Globus pallidus (tissue), 1 donor: ENCODE results near the gene ZDHHC12.

Experiments used
- DNase-seq: peaks from one replicate; pipeline ENCODE4 v3.0.0-alpha.2; 2015; ENCODE audit warnings: low spot score

ZDHHC12 gene, protein sequence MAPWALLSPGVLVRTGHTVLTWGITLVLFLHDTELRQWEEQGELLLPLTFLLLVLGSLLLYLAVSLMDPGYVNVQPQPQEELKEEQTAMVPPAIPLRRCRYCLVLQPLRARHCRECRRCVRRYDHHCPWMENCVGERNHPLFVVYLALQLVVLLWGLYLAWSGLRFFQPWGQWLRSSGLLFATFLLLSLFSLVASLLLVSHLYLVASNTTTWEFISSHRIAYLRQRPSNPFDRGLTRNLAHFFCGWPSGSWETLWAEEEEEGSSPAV

DNA sequence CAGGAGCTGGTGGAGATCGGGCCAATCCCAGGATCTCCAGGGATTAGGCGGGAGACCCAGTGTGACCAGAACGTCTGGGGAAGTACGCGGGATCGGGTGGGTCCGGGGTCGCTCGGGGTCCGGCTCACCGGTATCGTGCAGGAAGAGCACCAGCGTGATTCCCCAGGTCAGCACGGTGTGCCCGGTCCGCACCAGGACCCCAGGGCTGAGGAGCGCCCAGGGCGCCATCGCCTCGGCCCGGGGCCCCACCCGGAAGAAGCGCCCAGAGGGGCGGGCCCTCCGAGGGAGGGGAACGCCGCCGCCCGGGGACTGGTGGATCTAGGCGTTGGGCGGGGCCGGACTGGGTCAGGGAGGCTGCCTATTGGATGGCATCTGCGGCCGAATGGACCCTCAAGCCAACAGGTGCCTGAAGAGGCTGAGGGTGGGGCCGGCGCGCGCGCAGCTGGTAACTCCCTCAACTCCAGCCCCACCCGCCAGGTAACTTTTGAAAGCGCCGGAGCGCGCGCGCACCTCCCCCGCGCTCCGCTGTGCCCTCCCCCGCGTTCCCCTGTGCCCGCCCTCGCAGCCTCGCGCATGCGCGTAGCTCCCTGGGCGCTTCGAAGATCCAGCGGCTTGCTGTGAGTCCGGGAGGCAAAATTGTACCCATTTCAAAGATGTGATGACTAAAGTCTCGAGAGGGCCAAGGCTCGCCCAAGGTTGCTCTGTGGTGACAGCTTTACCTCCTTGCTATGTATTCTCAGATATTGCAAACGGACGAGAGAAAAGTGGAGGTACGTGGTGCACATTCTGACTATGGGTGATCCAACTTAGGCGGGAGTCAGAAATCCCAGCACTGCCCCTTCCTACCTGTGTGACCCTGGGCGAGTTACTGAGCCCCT lies at the start of gene ZDHHC12:
Gene ZDHHC12, minus strand, starts transcription at position 262 of the 878 bp plus-strand sequence. Its CDS starts 34 bp downstream, at position 228.
- DNase-seq, result peak; percentile 85

DNA sequence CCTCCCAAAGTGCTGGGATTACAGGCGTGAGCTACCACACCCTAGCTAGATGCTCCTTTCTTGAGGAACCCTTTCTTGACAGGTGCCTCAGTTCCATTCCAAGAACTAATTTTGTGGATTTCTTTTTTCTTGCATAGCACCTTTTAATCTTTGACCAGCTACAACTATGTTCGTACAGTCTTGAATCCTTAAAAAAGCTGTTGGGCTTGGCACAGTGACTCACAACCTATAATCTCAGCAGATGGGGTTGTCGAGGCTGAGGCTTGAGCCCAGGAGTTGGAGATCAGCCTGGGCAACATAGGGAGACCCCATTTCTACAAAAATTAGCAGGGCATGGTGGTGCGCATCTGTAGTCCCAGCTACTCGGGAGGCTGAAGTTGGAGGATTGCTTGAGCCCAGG lies 49.1 kb upstream of the ZDHHC12 start:
- no peak for DNase-seq

DNA sequence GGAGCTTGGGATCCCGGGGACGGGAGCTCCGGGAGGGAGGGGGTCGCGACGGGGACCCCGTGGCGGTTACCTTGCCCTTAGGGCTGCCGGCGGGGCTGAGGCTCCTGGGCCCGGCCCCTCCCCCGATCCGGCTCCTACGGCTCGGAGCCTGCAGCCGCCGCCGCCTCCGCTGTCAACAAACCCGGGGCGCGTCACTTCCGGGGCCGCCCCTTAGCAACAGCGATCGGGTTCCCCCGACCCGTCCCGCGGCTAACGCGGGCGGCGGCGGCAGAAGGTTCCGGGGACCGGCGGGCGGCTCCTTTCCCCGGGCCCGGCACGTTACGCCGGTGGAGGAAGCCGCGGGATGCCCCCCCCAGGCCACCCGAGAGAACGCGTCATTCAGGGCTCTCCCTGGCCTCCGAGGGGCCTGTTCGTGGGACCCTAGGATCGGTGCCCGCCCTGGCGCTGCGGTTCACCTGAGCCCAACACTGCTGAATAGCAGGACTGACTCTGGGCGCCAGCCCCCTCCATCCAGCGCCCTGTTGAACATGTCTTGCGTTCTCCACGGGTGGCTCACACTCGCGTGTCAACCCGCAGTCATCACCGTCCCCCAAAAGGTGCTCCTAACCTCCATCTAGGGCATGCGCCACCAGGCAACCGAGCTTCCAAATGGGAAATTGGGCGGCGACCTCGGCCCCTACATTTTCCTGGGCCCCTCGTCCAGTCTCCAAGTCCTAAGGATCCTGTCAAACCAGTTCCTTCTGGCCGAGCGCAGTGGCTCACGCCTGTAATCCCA lies 48.0 kb upstream of the ZDHHC12 start, which contains the start of gene ZER1:
Gene ZER1, minus strand, starts transcription at position 183 of the 775 bp plus-strand sequence. CDS start 16,362 bp downstream, outside the sequence.
- DNase-seq, result peak; percentile 90

DNA sequence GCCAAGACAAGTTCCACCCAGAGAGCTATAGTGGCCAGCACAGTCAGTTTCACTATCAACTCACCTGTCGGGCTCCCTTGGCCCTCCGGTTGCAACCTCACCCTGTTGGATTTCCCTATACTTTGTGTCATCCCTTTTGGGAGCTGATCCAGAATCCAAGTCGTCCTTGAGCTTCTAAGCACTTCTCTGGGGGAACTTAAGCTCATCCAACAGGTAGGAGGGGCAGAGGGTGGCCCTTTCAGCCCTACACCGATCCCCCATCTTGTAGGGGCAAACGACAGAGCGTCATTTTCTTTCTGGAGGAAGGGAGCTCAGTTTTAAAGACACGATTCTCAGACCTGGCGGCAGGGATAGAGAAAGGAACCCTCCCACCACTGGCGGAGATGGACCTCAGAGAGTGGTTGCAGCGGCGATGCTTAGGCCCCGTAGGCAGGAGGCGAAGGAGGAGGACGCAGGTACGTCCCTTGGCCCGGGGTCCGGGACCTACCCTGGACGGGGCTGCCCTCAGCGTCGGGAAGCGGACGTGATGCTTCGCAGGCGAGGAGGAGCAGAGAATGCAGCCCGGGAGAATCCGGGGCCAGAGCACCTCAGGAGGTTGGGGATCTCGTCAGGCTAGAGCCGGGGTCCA lies 47.3 kb upstream of the ZDHHC12 start:
- DNase-seq, result no peak

DNA sequence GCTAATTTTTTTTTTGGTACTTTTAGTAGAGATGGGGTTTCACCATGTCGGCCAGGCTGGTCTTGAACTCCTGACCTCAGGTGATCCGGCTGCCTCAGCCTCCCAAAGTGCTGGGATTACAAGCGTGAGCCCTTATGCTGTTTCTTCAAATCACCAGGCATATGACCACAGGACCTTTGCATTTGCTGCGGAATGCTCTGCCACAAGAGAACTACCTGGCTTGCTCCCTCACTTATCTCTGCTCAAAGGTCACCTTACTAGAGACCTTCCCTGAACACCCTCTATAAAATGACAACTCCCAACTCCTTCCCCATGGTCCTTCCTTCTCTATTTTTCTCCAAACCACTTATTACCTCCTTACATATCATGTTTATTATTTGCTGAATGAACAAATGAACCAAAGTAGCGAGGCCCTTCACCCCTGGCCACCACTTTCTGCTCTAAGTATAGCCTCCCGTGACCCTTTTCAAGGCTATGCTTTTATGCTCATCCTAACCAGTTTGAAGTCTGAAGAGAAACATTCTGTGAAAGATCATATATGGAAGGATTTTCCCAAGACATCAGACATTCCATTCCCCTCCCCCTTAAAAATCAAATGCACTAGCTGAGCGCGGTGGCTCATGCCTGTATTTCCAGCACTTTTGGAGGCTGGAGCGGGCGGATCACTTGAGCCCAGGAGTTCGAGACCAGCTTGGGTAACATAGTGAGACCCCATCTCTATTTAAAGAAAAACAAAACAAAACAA lies 46.5 kb upstream of the ZDHHC12 start:
- DNase-seq, result no peak

DNA sequence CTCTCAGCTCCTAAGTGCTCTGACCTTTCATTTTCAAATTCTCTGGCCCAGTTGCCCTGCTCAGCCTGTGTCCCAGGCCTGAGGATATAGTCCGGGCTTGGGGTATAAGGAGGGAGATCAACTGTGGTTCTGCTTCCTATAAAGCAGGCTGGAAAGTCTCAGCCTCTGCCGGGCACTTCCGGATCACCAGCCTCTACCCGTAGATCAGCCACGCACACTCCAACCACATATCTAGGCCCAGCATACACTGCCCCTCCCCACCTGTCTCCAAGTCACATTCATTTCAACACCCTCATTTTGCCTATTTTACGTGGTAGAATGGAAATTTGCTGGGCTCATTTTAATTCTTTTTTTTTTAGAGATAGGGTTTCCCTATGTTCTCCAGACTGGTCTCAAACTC lies 44.7 kb upstream of the ZDHHC12 start:
- DNase-seq, result no peak

DNA sequence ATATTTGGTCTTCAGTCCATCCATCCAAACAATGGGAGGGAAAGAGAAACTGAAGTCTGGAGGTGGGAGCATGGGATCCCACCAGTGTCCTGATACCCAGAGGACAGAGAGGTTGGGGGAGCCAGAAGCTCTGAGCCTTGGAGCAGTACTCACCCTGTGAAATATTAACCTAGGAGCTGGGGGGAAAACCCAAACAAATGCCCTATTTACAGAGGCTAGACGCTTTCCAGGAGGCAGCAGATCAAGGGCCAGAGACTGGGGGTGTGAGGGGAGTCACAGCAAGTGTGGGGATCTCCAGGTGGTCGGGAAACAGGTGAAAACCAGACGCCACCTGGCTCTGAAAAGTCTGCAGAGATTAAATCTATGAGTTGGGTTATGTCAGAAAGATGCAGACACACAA lies 41.6 kb upstream of the ZDHHC12 start:
- no peak for DNase-seq

DNA sequence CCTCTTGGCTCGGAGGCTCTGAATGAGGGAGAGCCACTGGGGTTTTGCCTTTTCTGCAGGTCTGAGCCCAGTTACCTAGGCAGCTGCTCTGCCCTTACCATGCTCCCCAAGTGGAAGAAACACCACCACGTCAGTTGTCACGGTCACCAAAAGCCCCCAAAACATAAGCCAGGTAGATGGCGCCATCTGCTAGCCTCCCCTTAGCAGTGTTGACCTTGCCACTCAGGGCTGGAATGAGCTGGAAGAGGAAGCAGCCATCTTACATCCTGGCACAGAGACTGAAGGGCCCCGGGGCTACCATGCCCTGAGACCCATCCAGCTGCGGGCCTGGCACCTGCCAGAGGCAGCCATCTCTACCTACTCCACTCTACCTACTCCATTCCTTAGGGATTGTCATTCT lies 40.4 kb upstream of the ZDHHC12 start:
- DNase-seq, result no peak

DNA sequence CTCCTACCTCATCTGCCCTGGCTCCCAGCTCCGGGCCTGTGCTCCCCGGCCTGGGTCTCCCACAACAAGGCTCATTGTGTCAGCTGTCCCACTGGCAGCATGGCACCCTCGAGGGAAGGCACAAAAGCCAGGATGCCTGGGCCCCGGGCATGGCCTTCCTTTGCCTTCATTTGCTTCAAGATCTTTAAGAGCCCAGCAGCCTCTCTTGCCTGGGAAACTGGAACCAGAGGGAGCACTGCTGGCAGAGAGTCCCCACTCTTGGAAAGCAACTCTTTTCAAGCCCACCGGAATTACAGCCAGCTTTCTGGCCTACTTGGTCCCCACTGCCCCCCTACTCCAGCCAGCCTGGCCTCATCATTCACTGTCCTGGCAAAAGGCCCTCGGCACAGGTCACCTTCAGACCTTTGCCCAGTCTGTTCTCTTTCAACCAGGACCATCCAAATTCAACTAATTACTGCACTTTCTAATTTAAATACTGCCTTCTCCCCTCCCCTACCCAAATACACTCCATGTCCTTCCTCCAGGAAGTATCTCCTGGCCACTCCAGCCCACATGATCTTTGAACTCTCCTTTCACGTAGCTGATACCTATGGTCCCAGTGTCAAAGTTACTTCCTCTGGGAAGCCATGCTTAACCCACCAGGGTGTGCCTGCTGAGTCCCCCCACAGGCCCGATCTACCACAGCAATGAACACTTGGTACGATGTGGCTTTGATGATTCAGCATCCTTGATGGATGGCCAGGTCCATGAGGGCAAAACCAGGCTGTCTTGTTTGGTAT lies 38.9 kb upstream of the ZDHHC12 start:
- peak; percentile 15 for DNase-seq

DNA sequence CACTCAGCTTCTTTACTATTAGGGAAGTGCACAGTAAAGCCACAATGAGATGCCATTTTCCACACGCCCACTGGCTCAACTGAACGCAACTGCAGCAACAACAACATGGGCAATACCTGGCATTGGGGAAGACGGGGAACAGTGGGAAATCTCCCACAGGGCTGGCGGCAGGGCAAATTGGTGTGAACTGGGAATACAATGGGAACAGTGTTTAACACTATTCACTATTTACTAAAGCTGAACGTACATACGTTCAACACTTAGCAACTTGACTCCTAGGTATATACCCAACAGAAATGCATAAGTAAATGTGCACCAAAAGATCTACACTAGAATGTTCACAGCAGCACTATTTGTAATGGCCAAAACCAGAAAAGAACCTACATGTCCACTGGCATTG lies 33.7 kb upstream of the ZDHHC12 start:
- no peak for DNase-seq

DNA sequence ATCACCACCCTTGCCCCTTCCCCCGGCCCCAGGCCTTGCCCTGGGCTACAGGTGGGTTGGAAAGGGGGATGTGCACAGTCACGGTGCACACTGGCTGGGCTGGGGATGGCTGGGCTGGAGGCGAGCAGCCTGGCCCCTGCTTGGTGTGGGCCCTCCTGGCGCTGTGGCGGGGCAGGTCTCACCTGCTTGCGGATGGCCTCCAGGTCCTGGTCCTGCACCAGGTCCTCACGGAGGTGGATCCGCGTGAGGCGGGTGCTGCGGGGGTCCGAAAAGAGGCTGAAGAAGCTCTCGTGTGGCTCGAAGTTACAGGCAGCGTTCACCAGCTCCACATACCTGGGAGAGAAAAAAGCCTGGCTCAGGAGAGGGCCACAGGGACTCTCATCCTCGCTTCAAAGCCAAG lies 29.7 kb upstream of the ZDHHC12 start:
- no peak for DNase-seq

DNA sequence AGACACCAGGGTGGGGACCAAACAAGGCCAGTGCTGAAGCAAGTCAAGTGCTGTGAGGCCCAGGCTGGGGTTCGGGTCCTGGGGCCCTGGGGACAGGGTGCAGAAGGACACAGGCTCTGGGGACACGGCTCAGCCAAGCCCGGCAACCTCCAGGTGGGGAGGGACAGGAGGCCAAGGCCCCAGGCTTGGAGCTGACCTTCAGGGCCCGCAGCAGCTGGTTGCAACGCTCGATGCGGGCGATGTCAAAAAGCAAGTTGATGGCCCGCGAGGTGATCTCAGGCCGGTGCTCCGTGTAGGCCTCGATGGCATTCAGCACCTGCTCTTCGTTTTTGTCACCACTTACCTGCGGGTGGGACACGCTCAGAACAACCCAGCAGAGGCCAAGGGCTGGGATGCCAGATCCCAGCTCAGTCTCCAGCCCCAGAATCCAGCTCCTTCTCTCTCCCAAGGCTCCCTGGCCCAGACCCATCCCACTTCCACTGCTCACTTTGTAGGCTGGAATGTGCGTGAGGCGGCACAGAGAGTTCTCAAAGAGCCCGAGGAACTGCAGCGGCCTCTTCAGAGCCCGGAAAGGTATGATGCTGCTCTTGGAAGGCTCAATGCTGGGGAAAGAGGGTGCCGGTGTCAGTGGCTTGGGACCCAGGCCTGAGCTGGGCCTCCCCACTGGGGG lies 27.1 kb upstream of the ZDHHC12 start:
- DNase-seq, result no peak

DNA sequence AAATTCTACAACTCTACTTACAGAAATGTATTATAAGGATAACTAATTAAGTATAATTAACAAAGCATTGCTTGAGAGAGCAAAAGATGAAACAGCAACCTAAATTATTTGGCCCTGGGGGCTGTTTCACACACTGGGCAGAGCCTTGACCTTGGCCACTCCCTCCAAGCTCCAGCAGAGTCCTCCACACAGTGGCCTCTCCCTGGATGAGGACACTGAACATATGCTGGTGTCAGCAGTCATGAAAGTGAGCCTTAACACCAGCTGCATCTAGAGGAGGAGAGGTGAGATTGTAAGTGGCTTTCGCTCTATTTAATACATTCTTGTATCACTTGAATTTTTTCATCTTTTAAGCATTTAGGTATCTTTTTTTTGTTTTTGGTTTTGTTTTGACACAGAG lies 23.3 kb upstream of the ZDHHC12 start:
- no peak for DNase-seq

DNA sequence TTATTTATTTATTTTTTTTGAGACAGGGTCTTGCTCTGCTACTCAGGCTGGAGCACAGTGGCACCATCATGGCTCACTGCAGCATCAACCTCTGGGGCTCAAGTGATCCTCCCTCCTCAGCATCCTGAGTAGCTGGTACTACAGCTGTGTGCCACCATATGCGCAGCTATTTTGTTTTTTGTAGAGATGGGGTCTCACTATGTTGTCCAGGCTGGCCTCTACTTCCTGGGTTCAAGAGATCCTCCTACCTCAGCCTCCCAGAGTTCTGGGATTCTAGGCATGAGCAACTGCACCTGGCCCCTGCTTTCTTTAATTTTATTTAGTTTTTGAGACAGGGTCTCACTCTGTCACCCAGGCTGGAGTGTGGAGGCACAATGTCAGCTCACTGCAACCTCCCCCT lies 19.5 kb upstream of the ZDHHC12 start:
- DNase-seq, result no peak

DNA sequence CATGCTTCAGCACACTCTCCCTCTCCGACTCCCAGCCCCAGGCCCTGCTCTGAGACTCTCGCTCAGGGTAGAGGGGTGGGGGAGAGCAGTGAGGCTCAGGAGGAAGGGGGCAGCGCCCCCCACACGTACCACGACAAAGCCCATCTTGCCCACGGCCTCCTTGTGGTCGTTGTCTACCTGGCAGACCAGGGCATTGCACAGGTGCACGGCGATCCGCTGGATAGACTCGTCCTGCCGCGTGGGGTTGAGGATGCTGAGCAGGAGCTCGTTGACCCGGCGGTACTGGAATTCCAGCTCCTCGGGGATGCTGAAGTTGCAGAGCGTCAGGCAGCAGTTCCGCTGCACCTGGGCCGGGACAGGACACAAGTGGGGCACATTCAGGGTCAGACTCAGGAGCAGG lies 18.5 kb upstream of the ZDHHC12 start:
- no peak for DNase-seq

DNA sequence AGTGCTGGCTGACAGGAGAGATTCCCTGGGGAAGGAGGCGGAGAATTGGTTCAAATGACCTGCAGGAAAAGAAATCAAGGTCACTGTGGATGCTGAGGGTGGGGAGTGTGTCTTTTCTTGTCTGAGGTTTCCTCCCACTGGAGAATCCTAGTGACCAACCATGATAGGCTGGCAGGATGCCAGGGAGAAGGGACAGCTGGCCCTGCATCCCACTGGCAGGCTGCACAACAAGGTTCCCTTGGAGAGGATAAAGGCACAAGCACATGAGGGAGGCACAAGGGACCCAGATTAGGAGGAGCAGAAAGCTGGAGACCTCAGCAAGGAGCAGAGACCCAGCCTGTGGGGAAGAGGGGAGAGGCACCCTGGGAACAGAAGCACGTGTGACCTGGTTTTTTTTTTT lies 11.4 kb upstream of the ZDHHC12 start:
- DNase-seq, result peak; percentile 35

DNA sequence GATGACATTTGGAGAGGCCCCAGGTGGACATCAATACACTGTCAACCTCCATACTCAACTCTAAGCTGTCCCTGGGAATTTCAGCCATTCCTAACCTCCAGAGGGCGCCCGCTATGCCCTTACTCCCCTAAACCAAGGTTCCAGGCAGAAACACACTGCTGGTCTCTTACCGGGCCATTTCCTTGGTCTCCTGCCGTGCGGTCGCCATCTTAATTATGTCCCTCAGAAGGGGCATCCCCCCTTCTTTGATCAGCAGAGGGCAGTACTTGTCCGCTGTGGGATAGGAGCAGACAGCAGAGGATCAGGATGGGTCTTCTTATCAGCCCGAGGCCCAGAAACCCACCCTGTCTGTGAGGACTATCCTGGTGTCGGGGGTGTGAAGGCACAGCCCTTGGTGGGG lies 9.3 kb upstream of the ZDHHC12 start:
- DNase-seq, result peak; percentile 55

DNA sequence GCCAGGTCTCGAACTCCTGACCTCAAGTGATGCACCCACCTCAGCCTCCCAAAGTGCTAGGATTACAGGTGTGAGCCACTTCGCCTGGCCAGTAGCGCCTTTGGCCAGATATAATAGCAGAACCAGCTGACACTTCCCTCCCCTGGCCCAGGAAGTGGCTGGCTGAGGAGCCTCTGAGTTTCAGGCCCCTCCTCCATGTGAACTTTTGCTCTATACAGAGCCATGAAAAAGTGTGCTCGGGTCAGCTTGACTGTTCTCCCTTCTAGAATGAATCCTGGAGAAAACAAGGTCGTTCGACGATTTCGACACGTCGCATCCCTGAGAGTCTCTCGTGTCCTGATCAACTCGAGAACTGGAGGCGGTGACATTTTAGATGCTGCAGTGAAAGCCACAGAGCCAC lies 8.6 kb upstream of the ZDHHC12 start:
- no peak for DNase-seq

DNA sequence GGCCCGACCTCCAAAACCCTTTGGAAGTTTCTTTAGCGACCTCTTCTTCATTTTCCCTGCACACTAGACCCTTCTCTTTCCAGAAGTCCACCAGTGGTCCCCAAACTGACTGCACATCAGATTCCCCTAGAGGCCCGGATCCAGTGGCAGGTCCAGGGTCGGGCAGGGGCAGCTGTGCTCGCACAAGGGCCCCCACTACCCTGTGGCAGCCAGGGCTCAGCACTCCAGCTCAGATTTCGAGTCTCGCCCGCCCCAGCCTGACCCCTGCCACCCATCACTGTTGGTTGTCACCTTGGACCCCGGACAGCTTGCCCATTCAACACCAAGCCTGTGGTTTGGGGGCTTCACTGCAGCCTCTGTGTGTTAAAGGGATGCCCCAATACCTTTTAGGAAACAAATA lies 7.8 kb upstream of the ZDHHC12 start:
- DNase-seq, result no peak

DNA sequence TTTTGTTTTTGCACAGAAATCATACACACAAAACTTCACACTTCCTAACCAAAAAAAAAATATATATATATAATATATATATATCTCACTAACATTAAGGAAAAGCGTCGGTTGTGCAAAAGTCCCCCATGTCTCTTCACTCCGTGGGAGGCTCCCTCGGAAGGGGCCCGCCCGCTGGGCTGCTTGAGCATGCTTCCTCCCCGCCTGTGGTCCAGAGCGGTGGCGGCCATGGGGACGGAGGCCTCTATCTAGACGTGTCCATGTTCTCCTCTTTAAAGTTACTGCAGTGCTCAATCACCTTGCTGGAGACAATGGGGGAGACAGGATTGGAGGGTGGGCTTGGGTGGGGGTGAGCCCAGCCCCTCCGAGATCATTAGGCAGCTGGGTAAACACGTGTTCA lies 7.2 kb upstream of the ZDHHC12 start:
- no peak for DNase-seq
